ENCODE results near the gene ENO1.

GRCh38 chr1:8823295-8823664, 55.2 kb downstream of the ENO1 start:
- TF ChIP-seq POLR2A (IDR thresholded peaks at IDR 0.05; ENCODE audit: low read depth, low read length) = no peak
- TF ChIP-seq POLR2AphosphoS5 (IDR thresholded peaks at IDR 0.05; ENCODE audit: low read depth, low read length) = no peak
- no peak for TF ChIP-seq TAF1 (IDR thresholded peaks at IDR 0.05; ENCODE audit: borderline replicate concordance, low read depth, low read length)
